Progenitor cell of endocrine pancreas (in vitro differentiated cells): Measurements from ENCODE around the gene VANGL2. TPM values are rescaled to one million over a fixed set of nuclear protein-coding genes. Genes with fewer than 3 reads are reported as not detected.
A peak's percentile ranks its signal among the peaks of the same experiment; 100 is the strongest.

ENCODE experiments used
- DNase-seq: peaks from one replicate; pipeline ENCODE4 v3.0.0; 2021; ENCODE audit warnings: low spot score; ENCODE audit not compliant: unreplicated experiment
- H3K27ac Mint-ChIP-seq: 2 replicates; pipeline ENCODE4 v1.8.0; 2021; ENCODE audit warnings: mild to moderate bottlenecking, moderate library complexity, mixed read lengths
- H3K27me3 Mint-ChIP-seq: 2 replicates; pipeline ENCODE4 v1.8.0; 2021; ENCODE audit warnings: mixed read lengths
- H3K36me3 Mint-ChIP-seq: 2 replicates; pipeline ENCODE4 v1.8.0; 2022; ENCODE audit warnings: mixed read lengths; ENCODE audit not compliant: insufficient read depth
- H3K4me1 Mint-ChIP-seq: 2 replicates; pipeline ENCODE4 v1.8.0; 2021; ENCODE audit warnings: low read depth, mixed read lengths
- H3K4me3 Mint-ChIP-seq: 2 replicates; pipeline ENCODE4 v1.8.0; 2021; ENCODE audit warnings: low read depth, mild to moderate bottlenecking, moderate library complexity, mixed read lengths
- H3K9me3 Mint-ChIP-seq: 2 replicates; pipeline ENCODE4 v1.8.0; 2021; ENCODE audit warnings: low read depth, mixed read lengths
- total RNA-seq: library from RNA; stranded (reverse); gene quantifications from 2 replicates; pipeline ENCODE4 v1.2.1, GENCODE V29; 2021
- TF ChIP-seq, protein P1 (sequence below): fragments of 200-600 bp; sonication (generic); IDR thresholded peaks from one replicate; pipeline ENCODE4 v1.5.0; 2021; ENCODE audit warnings: antibody characterized with exemption, mild to moderate bottlenecking; ENCODE audit not compliant: unreplicated experiment

Gene VANGL2
- total RNA-seq, 1 donor from 2014 or later, result 80.4 TPM

DNA sequence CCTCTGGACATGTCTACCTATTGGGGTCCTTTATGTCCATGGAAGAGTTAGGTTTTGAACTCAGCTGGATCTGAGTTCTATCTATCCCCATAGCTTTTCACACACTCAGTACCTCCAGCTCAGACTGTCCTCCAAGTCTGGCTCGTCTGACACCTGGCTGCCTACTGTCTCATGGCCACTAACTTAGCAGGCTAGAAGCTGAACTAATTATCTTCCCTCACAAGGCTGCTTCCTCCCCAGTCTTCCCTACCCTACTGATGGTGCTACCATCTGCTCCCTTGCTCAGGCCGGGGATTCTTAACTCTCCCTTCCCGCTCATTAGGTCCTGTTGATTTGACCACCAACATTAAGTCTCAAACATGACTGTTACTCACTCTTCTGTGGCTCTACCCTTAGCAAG lies 13.4 kb downstream of the VANGL2 start:
- H3K4me1 Mint-ChIP-seq, result peaks cover 33% of the 10 kb centered on the region
- H3K9me3 Mint-ChIP-seq, result no peaks in the 10 kb centered on the region
- H3K36me3 Mint-ChIP-seq, result peaks cover 5% of the 10 kb centered on the region
- H3K27me3 Mint-ChIP-seq, result no peaks in the 10 kb centered on the region
- H3K27ac Mint-ChIP-seq, result peak overlapping the region; percentile 21
- TF ChIP-seq, protein P1, sequence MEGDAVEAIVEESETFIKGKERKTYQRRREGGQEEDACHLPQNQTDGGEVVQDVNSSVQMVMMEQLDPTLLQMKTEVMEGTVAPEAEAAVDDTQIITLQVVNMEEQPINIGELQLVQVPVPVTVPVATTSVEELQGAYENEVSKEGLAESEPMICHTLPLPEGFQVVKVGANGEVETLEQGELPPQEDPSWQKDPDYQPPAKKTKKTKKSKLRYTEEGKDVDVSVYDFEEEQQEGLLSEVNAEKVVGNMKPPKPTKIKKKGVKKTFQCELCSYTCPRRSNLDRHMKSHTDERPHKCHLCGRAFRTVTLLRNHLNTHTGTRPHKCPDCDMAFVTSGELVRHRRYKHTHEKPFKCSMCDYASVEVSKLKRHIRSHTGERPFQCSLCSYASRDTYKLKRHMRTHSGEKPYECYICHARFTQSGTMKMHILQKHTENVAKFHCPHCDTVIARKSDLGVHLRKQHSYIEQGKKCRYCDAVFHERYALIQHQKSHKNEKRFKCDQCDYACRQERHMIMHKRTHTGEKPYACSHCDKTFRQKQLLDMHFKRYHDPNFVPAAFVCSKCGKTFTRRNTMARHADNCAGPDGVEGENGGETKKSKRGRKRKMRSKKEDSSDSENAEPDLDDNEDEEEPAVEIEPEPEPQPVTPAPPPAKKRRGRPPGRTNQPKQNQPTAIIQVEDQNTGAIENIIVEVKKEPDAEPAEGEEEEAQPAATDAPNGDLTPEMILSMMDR, result no peak
- DNase-seq, result no peak
- no peak overlapping the region for H3K4me3 Mint-ChIP-seq

GRCh38 chr1:160414881-160415280 lies 14.5 kb downstream of the VANGL2 start:
- no peaks in the 10 kb centered on the region for H3K9me3 Mint-ChIP-seq

DNA sequence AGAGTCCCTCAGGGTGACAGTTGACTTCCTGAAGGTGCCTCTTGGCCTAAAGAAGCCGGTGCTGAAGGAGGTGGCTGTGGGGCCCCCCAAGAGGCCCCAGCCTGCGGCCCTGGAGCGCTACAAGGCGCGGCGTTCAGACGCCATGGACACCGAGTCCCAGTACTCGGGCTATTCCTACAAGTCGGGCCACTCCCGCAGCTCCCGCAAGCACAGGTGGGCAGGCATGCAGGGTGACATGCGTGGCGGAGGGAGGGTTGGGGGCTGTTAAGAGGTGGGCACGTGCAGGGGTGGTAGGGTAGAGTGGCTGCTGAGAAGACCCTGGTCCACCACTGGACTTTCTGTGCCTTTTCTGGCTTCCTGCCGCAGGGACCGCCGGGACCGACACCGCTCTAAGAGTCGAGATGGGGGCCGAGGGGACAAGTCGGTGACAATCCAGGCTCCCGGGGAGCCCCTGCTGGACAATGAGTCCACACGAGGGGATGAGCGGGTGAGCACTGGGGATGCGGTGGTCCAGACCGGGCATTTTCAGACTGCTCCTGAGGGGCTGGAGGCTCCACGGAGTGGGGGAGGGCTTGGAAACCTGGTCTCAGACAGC lies 15.4 kb downstream of the VANGL2 start:
- Mint-ChIP-seq H3K4me1 (peaks cover 20% of the 10 kb centered on the region), H3K4me3 (no peak overlapping the region), H3K36me3 (peaks cover 15% of the 10 kb centered on the region), H3K27me3 (no peaks in the 10 kb centered on the region), H3K9me3 (no peaks in the 10 kb centered on the region), H3K27ac (peak overlapping the region; percentile 9)
- TF ChIP-seq, protein P1, result no peak
- no peak for DNase-seq

More at GRCh38 chr1:160414881-160415280, 14.5 kb downstream of the VANGL2 start:
- Mint-ChIP-seq H3K36me3 (peaks cover 9% of the 10 kb centered on the region), H3K27ac (no peak overlapping the region), H3K4me3 (no peak overlapping the region), H3K27me3 (no peaks in the 10 kb centered on the region), H3K4me1 (peaks cover 26% of the 10 kb centered on the region)
- TF ChIP-seq, protein P1, result no peak
- DNase-seq, result no peak

- Mint-ChIP-seq H3K4me1 (peaks cover 16% of the 10 kb centered on the region), H3K27ac (peak overlapping the region; percentile 76), H3K9me3 (no peaks in the 10 kb centered on the region), H3K36me3 (peaks cover 18% of the 10 kb centered on the region), H3K27me3 (no peaks in the 10 kb centered on the region), H3K4me3 (no peak overlapping the region)
- no peak for DNase-seq
- TF ChIP-seq, protein P1, result peak; percentile 38
Observed at GRCh38 chr1:160416369-160416768, 16.0 kb downstream of the VANGL2 start.

GRCh38 chr1:160418483-160418882 lies 18.1 kb downstream of the VANGL2 start:
- Mint-ChIP-seq H3K36me3 (peaks cover 26% of the 10 kb centered on the region), H3K9me3 (no peaks in the 10 kb centered on the region), H3K4me3 (no peak overlapping the region), H3K27ac (no peak overlapping the region), H3K4me1 (peaks cover 11% of the 10 kb centered on the region), H3K27me3 (no peaks in the 10 kb centered on the region)
- DNase-seq, result no peak
- TF ChIP-seq, protein P1, result no peak
